Endothelial cell of umbilical vein (primary cell): Measurements from ENCODE around the gene ALG12. TPM values are rescaled to one million over a fixed set of nuclear protein-coding genes. Genes with fewer than 3 reads are reported as not detected.

Experiments used
- BruUV-seq: library from RNA; stranded (reverse); fragments of 400-500 nt; replicated peaks from 2 replicates; lab custom pipeline; 2021; lab: Mats Ljungman, UMichigan
- CTCF ChIA-PET: fragments of 300-600, 350-600 bp; sonication (Branson Sonifier 250); formaldehyde crosslinking; loops from one replicate; lab custom pipeline; 2021; ENCODE audit warnings: antibody characterized with exemption, inconsistent platforms; lab: Charles Lee
- POLR2A ChIA-PET: fragments of 300-600, 350-600 bp; sonication (Branson Sonifier 250); formaldehyde crosslinking; loops from one replicate; lab custom pipeline; 2021; ENCODE audit warnings: antibody characterized with exemption, inconsistent platforms; lab: Charles Lee
- DNase-seq: peaks from one replicate; pipeline ENCODE4 v3.0.0-alpha.2; 2011; ENCODE audit warnings: low read depth, low spot score
- FAIRE-seq: peaks from 2 replicates; lab custom pipeline; 2011; peaks lifted over from hg19 to GRCh38; lab: Jason Lieb, UNC
- H2AFZ ChIP-seq: 2 replicates; pipeline ENCODE4 v1.6.0; 2012; ENCODE audit warnings: low read depth, low read length, control low read depth, inconsistent platforms
- H3K27ac ChIP-seq: 2 replicates; pipeline ENCODE4 v1.5.1; 2011; ENCODE audit warnings: low read depth, mild to moderate bottlenecking, control low read depth, low read length, moderate library complexity; ENCODE audit not compliant: insufficient read depth
- H3K27me3 ChIP-seq, 2 experiments: 2 replicates each; pipeline versions ENCODE4 v1.6.0 to v1.6.1; 2011; ENCODE audit warnings: low read length in 2 of 2, mixed read lengths in 1 of 2; ENCODE audit not compliant: control insufficient read depth in 2 of 2, insufficient read depth in 2 of 2
- H3K36me3 ChIP-seq, 2 experiments: 2 replicates in 1 of 2; 3 replicates in 1 of 2; pipeline ENCODE4 v1.5.1; 2011; ENCODE audit warnings: low read length in 2 of 2, mild to moderate bottlenecking in 1 of 2, moderate library complexity in 1 of 2; ENCODE audit not compliant: control insufficient read depth in 2 of 2, insufficient read depth in 2 of 2; ENCODE audit errors: extremely low read depth in 1 of 2
- H3K4me1 ChIP-seq: 3 replicates; pipeline ENCODE4 v1.5.1; 2011; ENCODE audit warnings: mild to moderate bottlenecking, low read length; ENCODE audit not compliant: control insufficient read depth, insufficient read depth; ENCODE audit errors: extremely low read depth
- H3K4me2 ChIP-seq: 2 replicates; pipeline ENCODE4 v1.6.1; 2011; ENCODE audit warnings: low read length, control low read depth, mixed read lengths; ENCODE audit not compliant: insufficient read depth
- H3K4me3 ChIP-seq, 3 experiments: fragments of 200-600 bp in 1 of 3; sonication (generic), shearing (Covaris generic) in 1 of 3; replicated peaks in 1 of 3; 2 replicates each; pipeline ENCODE4 v1.5.1; 2011 to 2016; ENCODE audit warnings: control low read depth in 3 of 3, low read length in 3 of 3, mild to moderate bottlenecking in 2 of 3, inconsistent platforms in 1 of 3, low read depth in 1 of 3, moderate library complexity in 1 of 3; ENCODE audit not compliant: insufficient read depth in 1 of 3
- H3K79me2 ChIP-seq: 2 replicates; pipeline ENCODE4 v1.6.0; 2012; ENCODE audit warnings: low read length, inconsistent platforms; ENCODE audit not compliant: control insufficient read depth, insufficient read depth
- H3K9ac ChIP-seq: replicated peaks from 2 replicates; pipeline ENCODE3; 2011; ENCODE audit warnings: low read length, control low read depth; ENCODE audit not compliant: insufficient read depth; ENCODE audit errors: extremely low read depth
- H3K9me1 ChIP-seq: replicated peaks from 3 replicates; pipeline ENCODE4 v1.6.0; 2011; ENCODE audit warnings: mild to moderate bottlenecking, low read length; ENCODE audit not compliant: control insufficient read depth, insufficient read depth; ENCODE audit errors: extremely low read depth
- H3K9me3 ChIP-seq: replicated peaks from 2 replicates; pipeline ENCODE4 v1.5.1; 2012; ENCODE audit warnings: low read length, inconsistent platforms; ENCODE audit not compliant: control insufficient read depth, insufficient read depth
- H4K20me1 ChIP-seq: replicated peaks from 2 replicates; pipeline ENCODE3; 2011; ENCODE audit warnings: mild to moderate bottlenecking, low read length; ENCODE audit not compliant: control insufficient read depth, insufficient read depth; ENCODE audit errors: extremely low read depth
- EZH2 ChIP-seq: IDR thresholded peaks from 2 replicates; pipeline ENCODE4 v1.6.1; 2012; ENCODE audit warnings: borderline replicate concordance, low read depth, mild to moderate bottlenecking, moderate library complexity, low read length, inconsistent platforms; ENCODE audit not compliant: severe bottlenecking
- FOS ChIP-seq: IDR thresholded peaks from 2 replicates; pipeline ENCODE4 v1.6.1; 2011; ENCODE audit warnings: mild to moderate bottlenecking, low read length, moderate library complexity, borderline replicate concordance; ENCODE audit not compliant: insufficient read depth
- GATA2 ChIP-seq: IDR thresholded peaks from 2 replicates; pipeline ENCODE4 v1.7.0; 2011; ENCODE audit warnings: low read depth, mild to moderate bottlenecking, moderate library complexity, mixed read lengths, low read length; ENCODE audit not compliant: insufficient read length, insufficient read depth
- JUN ChIP-seq: IDR thresholded peaks from 2 replicates; pipeline ENCODE4 v1.6.1; 2011; ENCODE audit warnings: borderline replicate concordance, low read depth; ENCODE audit not compliant: insufficient read length, insufficient read depth
- MYC ChIP-seq: IDR thresholded peaks from one replicate; pipeline ENCODE4 v1.6.1; 2011; ENCODE audit warnings: mild to moderate bottlenecking, low read depth, low read length
- POLR2A ChIP-seq: IDR thresholded peaks from 2 replicates; pipeline ENCODE4 v1.6.1; 2012; ENCODE audit warnings: low read depth, mild to moderate bottlenecking, control low read depth, low read length
- POLR2AphosphoS5 ChIP-seq: IDR thresholded peaks from 2 replicates; pipeline ENCODE4 v1.6.1; 2012; ENCODE audit warnings: low read depth, mild to moderate bottlenecking, control low read depth, low read length, moderate library complexity; ENCODE audit not compliant: insufficient read depth
- dilution Hi-C: fragments of 300-500 bp; cut with MboI; formaldehyde crosslinking; loops from one replicate; pipeline ENCODE4 v1.15.0; 2019; ENCODE audit warnings: low sequenced_read_pairs; ENCODE audit not compliant: extremely low pct_ligation_motif_present
- intact Hi-C: fragments of 100-400 bp; cut with micrococcal nuclease; formaldehyde crosslinking; loops from one replicate; pipeline ENCODE4 v1.10.0; 2022
- polyA plus RNA-seq, 4 experiments: library from polyadenylated mRNA; depleted of rRNA in 3 of 4; stranded (reverse) in 3 of 4; unstranded in 1 of 4; fragments of >200 nt; gene quantifications; 2 replicates each; pipeline versions ENCODE4 v1.2.1 to v1.2.3, GENCODE V29; 2011 to 2012; ENCODE audit warnings: missing spikeins in 1 of 4
- total RNA-seq: library from RNA; stranded (reverse); gene quantifications from 2 replicates; pipeline ENCODE4 v1.2.3, GENCODE V29; 2021
- TF ChIP-seq, protein P1 (sequence below), 2 donors: IDR thresholded peaks; 1 replicate in 1 of 2; 2 replicates in 1 of 2; pipeline ENCODE4 v1.5.1; 2011; ENCODE audit warnings: low read length in 2 of 2, mild to moderate bottlenecking in 2 of 2, moderate library complexity in 2 of 2, control low read depth in 1 of 2, inconsistent platforms in 1 of 2, low read depth in 1 of 2; ENCODE audit not compliant: insufficient read depth in 1 of 2; ENCODE audit errors: extremely low read depth in 1 of 2
- TF ChIP-seq, protein P2 (sequence below): IDR thresholded peaks from 2 replicates; pipeline ENCODE4 v1.6.1; 2011; ENCODE audit not compliant: insufficient read depth, insufficient read length

ALG12 gene
- total and polyA plus RNA-seq, 2 donors (not counting 3 experiments of a cell fraction or from before 2014, with no cell fraction given), result 14.6 to 18.0 TPM

- Histone ChIP-seq H3K9me3 (no peaks in the 10 kb centered on the region), H3K4me1 (peaks cover 10% of the 10 kb centered on the region), H3K27ac (no peak overlapping the region), H4K20me1 (no peaks in the 10 kb centered on the region), H3K9ac (no peak overlapping the region), H3K4me2 (no peak overlapping the region), H3K27me3 (no peaks in the 10 kb centered on the region), H2AFZ (no peak overlapping the region), H3K4me3 (no peak overlapping the region), H3K9me1 (no peaks in the 10 kb centered on the region), H3K36me3 (no peaks in the 10 kb centered on the region), H3K79me2 (no peaks in the 10 kb centered on the region)
- dilution Hi-C loops, result no loop called here
- BruUV-seq, result no TSS peak
- CTCF ChIA-PET, result no interaction called here
- no peak for FAIRE-seq
- intact Hi-C loops, result no loop called here
- TF ChIP-seq JUN (no peak), MYC (no peak), POLR2A (no peak), POLR2AphosphoS5 (no peak), GATA2 (no peak), EZH2 (no peak), FOS (no peak)
- TF ChIP-seq, protein P1, sequence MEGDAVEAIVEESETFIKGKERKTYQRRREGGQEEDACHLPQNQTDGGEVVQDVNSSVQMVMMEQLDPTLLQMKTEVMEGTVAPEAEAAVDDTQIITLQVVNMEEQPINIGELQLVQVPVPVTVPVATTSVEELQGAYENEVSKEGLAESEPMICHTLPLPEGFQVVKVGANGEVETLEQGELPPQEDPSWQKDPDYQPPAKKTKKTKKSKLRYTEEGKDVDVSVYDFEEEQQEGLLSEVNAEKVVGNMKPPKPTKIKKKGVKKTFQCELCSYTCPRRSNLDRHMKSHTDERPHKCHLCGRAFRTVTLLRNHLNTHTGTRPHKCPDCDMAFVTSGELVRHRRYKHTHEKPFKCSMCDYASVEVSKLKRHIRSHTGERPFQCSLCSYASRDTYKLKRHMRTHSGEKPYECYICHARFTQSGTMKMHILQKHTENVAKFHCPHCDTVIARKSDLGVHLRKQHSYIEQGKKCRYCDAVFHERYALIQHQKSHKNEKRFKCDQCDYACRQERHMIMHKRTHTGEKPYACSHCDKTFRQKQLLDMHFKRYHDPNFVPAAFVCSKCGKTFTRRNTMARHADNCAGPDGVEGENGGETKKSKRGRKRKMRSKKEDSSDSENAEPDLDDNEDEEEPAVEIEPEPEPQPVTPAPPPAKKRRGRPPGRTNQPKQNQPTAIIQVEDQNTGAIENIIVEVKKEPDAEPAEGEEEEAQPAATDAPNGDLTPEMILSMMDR (IDR thresholded peaks at IDR 0.05; ENCODE audit: extremely low read depth in 1 of 2, insufficient read depth in 1 of 2, low read depth in 1 of 2, low read length in 2 of 2), result no peak
- TF ChIP-seq, protein P2, sequence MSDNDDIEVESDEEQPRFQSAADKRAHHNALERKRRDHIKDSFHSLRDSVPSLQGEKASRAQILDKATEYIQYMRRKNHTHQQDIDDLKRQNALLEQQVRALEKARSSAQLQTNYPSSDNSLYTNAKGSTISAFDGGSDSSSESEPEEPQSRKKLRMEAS, result no peak
- POLR2A ChIA-PET, result interaction anchor here (0.5 kb wide), 1 partner anchor 13 kb away, joined by 4 read pairs; no protein-coding TSS in a partner anchor
- no peak for DNase-seq
Measured at GRCh38 chr22:49949914-49950292, 31.7 kb upstream of the ALG12 start.
